NCI-H524 (cell line): ENCODE data around the gene TTC1.
"Not testable (repeated sequence)": the region's sequence is repeated elsewhere in the genome, so short reads cannot be mapped to it uniquely, and the experiment has no call there.

Experiments
- DNase-seq, 2 experiments: peaks; one replicate each; lab custom pipeline; 2025; lab: John Stamatoyannopoulos, UW

TTC1 gene

GRCh38 chr5:160008877-160009590 lies at the start of gene TTC1:
Gene TTC1, plus strand, starts transcription at chr5:160009139. Its CDS starts 1,390 bp downstream, at chr5:160010529.
- DNase-seq, result peak; percentile 92 to 98

- no peak for DNase-seq
These were observed 47.5 kb upstream of the TTC1 start for GRCh38 chr5:159961176-159962160.

DNA sequence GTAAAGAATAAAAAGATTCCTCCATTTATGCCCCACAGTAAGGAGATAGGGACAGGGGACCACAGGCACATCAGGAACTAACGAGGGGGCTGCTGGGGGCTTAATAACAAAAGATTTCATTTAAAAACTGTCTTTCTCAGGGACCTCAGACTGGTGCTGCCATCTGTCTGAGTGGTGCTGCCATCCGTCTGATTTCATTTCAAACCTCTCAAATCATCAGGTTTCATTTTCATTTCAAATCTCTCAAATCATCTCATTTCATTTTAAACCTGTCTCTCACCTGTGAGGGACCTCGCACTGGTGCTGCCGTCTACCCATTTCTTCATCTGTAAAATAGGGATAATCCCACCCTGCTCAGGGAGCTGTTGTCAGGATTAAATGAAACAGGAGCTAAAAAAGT lies 46.7 kb upstream of the TTC1 start:
- DNase-seq, result no peak

GRCh38 chr5:159963935-159964334 lies 45.0 kb upstream of the TTC1 start:
- no peak for DNase-seq

GRCh38 chr5:159965031-159965837 lies 43.7 kb upstream of the TTC1 start:
- DNase-seq, result peak; percentile 20 to 66

GRCh38 chr5:159965838-159966128 lies 43.2 kb upstream of the TTC1 start:
- DNase-seq, result not testable (repeated sequence)

DNA sequence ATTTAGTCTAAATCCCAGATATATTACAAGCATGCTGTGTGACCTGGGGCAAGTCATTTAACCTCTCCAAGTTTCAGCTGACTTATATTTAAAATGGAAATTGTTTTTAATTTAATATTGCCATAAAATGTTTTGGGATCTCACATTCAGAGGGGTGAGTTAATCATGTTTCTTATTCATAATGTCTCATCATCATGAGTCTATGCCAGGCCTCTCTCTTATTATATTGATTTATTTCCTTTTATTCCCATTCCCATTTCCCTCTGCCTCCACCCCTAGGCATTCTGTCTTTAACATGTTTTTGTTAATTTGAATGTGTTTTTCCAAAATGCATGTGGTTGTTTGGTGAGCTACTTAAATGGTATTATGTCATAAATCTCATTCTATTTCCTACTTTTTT lies 39.0 kb upstream of the TTC1 start:
- no peak for DNase-seq

DNA sequence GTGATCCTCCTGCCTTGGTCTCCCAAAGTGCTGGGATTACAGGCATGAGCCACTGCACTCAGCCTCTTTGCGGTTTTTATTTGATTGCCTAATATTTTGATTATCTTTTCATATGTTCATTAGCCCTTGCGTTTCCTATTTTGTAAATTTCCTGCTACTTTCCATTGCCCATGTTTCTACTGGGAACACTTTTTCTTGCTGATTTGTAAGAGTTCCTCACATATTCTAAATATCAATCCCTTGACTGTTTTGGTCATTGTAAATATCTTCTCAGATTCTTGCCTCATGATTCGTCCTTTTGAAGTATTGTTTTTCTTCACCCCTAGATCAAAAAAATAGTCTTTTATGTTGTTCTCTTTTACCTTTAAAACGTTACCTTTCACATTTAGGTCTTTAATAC lies 37.9 kb upstream of the TTC1 start:
- no peak for DNase-seq

- DNase-seq, result no peak
These were observed 37.4 kb upstream of the TTC1 start for GRCh38 chr5:159971514-159971913.

DNA sequence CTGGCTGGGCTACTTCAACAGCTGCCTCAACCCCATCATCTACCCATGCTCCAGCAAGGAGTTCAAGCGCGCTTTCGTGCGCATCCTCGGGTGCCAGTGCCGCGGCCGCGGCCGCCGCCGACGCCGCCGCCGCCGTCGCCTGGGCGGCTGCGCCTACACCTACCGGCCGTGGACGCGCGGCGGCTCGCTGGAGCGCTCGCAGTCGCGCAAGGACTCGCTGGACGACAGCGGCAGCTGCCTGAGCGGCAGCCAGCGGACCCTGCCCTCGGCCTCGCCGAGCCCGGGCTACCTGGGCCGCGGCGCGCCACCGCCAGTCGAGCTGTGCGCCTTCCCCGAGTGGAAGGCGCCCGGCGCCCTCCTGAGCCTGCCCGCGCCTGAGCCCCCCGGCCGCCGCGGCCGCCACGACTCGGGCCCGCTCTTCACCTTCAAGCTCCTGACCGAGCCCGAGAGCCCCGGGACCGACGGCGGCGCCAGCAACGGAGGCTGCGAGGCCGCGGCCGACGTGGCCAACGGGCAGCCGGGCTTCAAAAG lies 36.9 kb upstream of the TTC1 start:
- peak in 1 of 2 experiments; percentile 41 for DNase-seq

GRCh38 chr5:159972538-159973362 lies 36.2 kb upstream of the TTC1 start:
- DNase-seq, result no peak

- no peak for DNase-seq
These were observed 33.4 kb upstream of the TTC1 start for GRCh38 chr5:159975462-159976019.

- DNase-seq, result no peak
These were observed 32.0 kb upstream of the TTC1 start for GRCh38 chr5:159976921-159977320.

- DNase-seq, result no peak
These were observed 30.6 kb upstream of the TTC1 start for GRCh38 chr5:159978358-159978757.

DNA sequence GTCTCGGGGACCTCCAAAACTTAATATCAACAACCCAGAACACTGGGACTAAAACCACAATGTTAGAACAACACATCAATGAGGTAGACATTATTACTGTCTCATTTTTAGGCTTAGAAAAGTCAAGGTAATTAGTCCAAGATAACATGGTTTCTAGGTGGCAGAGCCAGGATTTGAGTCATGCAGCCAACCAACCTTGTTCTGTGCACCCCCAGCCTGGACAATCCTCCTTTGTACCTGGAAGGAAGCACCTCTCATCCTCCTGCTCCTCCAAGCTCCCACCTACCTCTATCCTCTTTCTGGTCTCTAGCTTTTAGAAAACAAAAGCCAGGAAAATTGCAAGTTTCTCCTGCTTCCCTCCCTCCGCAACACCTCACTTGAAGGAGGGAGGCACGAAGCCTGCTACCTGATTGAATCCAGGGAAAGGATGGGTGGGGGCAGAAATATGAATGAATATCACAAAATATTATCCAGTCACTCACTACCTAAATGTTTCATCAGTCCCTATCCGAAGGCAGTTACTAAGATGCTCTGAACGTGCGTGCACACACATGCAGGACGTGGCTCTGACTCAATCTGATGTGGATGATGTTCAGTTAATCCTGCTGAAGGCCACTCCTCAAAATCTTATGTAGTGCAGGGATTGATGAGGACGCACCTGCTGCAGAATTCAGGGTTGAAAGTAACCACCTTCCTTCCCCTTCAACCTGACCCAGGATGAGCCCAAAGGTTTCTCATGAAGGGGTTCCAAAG lies 26.3 kb upstream of the TTC1 start:
- no peak for DNase-seq

DNA sequence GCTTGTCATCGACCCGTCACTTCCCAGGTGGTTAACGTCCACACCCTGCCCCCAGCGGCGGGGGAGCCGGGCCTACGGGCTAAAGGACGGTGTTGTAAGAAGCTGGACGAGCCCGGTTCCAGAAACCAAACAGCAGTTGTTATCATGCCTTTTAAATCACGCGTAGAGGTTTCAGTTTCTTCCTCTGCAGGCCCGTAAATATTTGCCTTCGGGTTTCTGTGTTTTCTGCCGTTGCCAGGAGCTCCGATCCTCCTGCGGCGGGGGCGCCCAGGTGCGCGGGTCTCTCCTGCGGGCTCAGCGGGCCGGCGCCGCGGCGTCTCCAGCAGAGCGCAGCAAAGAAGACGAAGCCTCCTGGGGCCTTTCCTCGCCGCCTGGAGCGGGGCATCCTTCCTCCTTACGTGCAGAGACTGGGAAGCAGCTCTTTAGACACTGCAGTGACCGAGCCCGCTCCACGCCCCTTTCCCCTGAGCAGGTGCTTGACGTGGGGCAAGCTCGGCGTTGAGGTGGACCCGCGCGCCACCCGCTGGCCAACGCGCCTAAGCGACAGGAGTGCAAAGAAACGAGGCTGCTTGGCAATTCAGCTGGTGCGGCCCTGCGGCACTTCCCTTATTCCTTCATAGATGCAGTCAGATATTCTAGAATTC lies 21.8 kb upstream of the TTC1 start:
- peak; percentile 73 to 84 for DNase-seq

DNA sequence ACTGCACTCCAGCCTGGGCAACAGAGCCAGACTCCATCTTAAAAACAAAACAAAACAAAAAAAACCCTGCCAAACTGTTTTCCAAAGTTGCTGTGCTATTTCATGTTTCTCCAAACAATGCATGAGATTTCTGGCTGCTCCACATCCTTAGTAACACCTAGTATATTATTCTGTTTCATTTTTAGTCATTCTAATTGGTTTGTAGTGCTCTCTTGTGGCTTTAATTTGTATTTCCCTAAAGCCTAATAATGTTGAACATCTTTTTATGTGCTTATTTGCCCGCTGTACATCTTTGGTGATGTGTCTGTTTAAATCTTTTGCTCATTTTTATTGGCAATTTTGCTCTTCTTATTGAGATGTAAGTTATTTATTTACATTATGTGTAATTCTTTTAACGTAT lies 18.4 kb upstream of the TTC1 start:
- DNase-seq, result no peak

- DNase-seq, result no peak
These were observed 16.4 kb upstream of the TTC1 start for GRCh38 chr5:159992566-159992965.

DNA sequence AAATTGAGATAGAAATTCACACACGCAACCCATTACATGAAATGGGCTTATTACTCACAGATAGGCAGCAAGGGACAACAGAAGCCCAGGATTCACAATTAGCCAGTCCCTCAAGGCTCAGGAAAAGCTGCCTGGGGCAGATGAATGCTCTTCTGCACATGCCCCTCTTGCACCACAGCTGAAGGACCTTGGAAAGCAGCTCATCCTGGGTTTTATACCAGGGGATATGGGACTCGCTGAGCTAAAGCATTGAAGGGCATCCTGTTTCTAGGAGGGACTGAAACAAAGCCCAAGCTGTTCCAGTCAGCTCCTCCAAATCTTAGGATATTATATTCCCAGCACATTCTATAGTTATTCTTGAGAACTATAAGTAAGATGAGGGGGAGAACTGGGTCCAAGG lies 15.7 kb upstream of the TTC1 start:
- DNase-seq, result no peak

GRCh38 chr5:159995907-159996306 lies 13.0 kb upstream of the TTC1 start:
- no peak for DNase-seq
